Mesodermal cell (in vitro differentiated cells): Measurements from ENCODE around the gene CCND3. TPM values are rescaled to one million over a fixed set of nuclear protein-coding genes. Genes with fewer than 3 reads are reported as not detected.

Source experiments
- H3K27ac ChIP-seq: 2 replicates; pipeline ENCODE4 v1.7.0; 2013; ENCODE audit warnings: mild to moderate bottlenecking, low read depth, low read length, moderate library complexity; ENCODE audit not compliant: severe bottlenecking
- H3K36me3 ChIP-seq: 2 replicates; pipeline ENCODE4 v1.7.1; 2013; ENCODE audit warnings: mild to moderate bottlenecking, low read length, moderate library complexity; ENCODE audit not compliant: control insufficient read depth, insufficient read depth
- H3K4me1 ChIP-seq: one replicate; pipeline ENCODE4 v1.7.1; 2013; ENCODE audit warnings: mild to moderate bottlenecking, low read length; ENCODE audit not compliant: insufficient read depth, control insufficient read depth, poor library complexity, severe bottlenecking
- H3K4me3 ChIP-seq: 2 replicates; pipeline ENCODE4 v1.7.0; 2013; ENCODE audit warnings: low read length, control low read depth, mild to moderate bottlenecking; ENCODE audit not compliant: insufficient read depth, poor library complexity, severe bottlenecking; ENCODE audit errors: extremely low read depth
- H3K9me3 ChIP-seq: 2 replicates; pipeline ENCODE4 v1.7.1; 2013; ENCODE audit warnings: mild to moderate bottlenecking, low read length, moderate library complexity; ENCODE audit not compliant: control insufficient read depth
- WGBS, 2 experiments: methylation state at CpG; one replicate each; pipeline ENCODE4 v1.1.5; 2013; ENCODE audit warnings: missing lambda C conversion rate in 2 of 2; ENCODE audit not compliant: insufficient coverage in 2 of 2; 5-methylcytosine and 5-hydroxymethylcytosine counted together
- polyA plus RNA-seq, 2 experiments: library from polyadenylated mRNA; stranded (reverse); fragments of 50-300 nt; gene quantifications; one replicate each; pipeline ENCODE4 v1.2.3, GENCODE V29; 2013

CCND3 gene
- polyA plus RNA-seq (2013, experiment 1 of 2): 43.3 TPM
- polyA plus RNA-seq (2013, experiment 2 of 2): 36.5 TPM

GRCh38 chr6:41941280-41942066 lies at the start of gene CCND3:
CCND3 (minus strand) TSS chr6:41941808; CDS start chr6:41941649, 159 bp downstream.
- WGBS, 2 experiments: 0 to 1% methylated on average over 65 to 79 of the region's 87 CpGs
- H3K9me3 ChIP-seq: no peaks in the 10 kb centered on the region
- peaks cover 24% of the 10 kb centered on the region for H3K4me1 ChIP-seq
- peak within 1 kb of the TSS; percentile 76 for H3K4me3 ChIP-seq
- peaks cover 17% of the 10 kb centered on the region for H3K36me3 ChIP-seq
- peak within 1 kb of the TSS; percentile 64 for H3K27ac ChIP-seq

GRCh38 chr6:41986339-41986738 lies 44.7 kb upstream of the CCND3 start:
- Histone ChIP-seq H3K9me3 (no peaks in the 10 kb centered on the region), H3K4me3 (no peak overlapping the region), H3K27ac (no peak overlapping the region), H3K4me1 (no peaks in the 10 kb centered on the region), H3K36me3 (no peaks in the 10 kb centered on the region)
- no CpG with 5 or more reads among the region's 2 CpGs for WGBS, 2 experiments

GRCh38 chr6:41984623-41985022 lies 43.0 kb upstream of the CCND3 start:
- WGBS, 2 experiments: 80 to 94% methylated on average over 2 of the region's 4 CpGs
- H3K4me1 ChIP-seq: no peaks in the 10 kb centered on the region
- H3K36me3 ChIP-seq: no peaks in the 10 kb centered on the region
- H3K4me3 ChIP-seq: no peak overlapping the region
- H3K9me3 ChIP-seq: no peaks in the 10 kb centered on the region
- H3K27ac ChIP-seq: no peak overlapping the region

GRCh38 chr6:41976794-41977484 lies 35.3 kb upstream of the CCND3 start:
- Histone ChIP-seq H3K27ac (no peak overlapping the region), H3K4me3 (no peak overlapping the region), H3K36me3 (no peaks in the 10 kb centered on the region), H3K9me3 (no peaks in the 10 kb centered on the region), H3K4me1 (peaks cover 6% of the 10 kb centered on the region)
- WGBS, 2 experiments: 51 to 62% methylated on average over 5 to 6 of the region's 9 CpGs

- Histone ChIP-seq H3K36me3 (no peaks in the 10 kb centered on the region), H3K4me3 (no peak overlapping the region), H3K27ac (no peak overlapping the region), H3K9me3 (no peaks in the 10 kb centered on the region), H3K4me1 (peaks cover 6% of the 10 kb centered on the region)
- 100% methylated on average over 1 to 2 of the region's 4 CpGs for WGBS, 2 experiments
These were observed 33.7 kb upstream of the CCND3 start for GRCh38 chr6:41975276-41975675.

- Histone ChIP-seq H3K9me3 (no peaks in the 10 kb centered on the region), H3K4me1 (peaks cover 6% of the 10 kb centered on the region), H3K4me3 (no peak overlapping the region), H3K36me3 (no peaks in the 10 kb centered on the region), H3K27ac (no peak overlapping the region)
- 96 to 100% methylated on average over 3 to 4 of the region's 5 CpGs for WGBS, 2 experiments
These were observed 32.7 kb upstream of the CCND3 start for GRCh38 chr6:41974281-41974825.

- no peaks in the 10 kb centered on the region for H3K9me3 ChIP-seq
- peaks cover 6% of the 10 kb centered on the region for H3K4me1 ChIP-seq
- WGBS, 2 experiments: 78 to 94% methylated on average over 1 of the region's 2 CpGs
- no peak overlapping the region for H3K27ac ChIP-seq
- no peaks in the 10 kb centered on the region for H3K36me3 ChIP-seq
- no peak overlapping the region for H3K4me3 ChIP-seq
These were observed 31.2 kb upstream of the CCND3 start for GRCh38 chr6:41972826-41973225.

GRCh38 chr6:41970436-41970846 lies 28.8 kb upstream of the CCND3 start:
- WGBS, 2 experiments: no CpG with 5 or more reads among the region's 4 CpGs
- H3K9me3 ChIP-seq: no peaks in the 10 kb centered on the region

GRCh38 chr6:41967312-41968287 lies 26.0 kb upstream of the CCND3 start:
- no peaks in the 10 kb centered on the region for H3K9me3 ChIP-seq
- H3K4me1 ChIP-seq: peaks cover 17% of the 10 kb centered on the region
- no peaks in the 10 kb centered on the region for H3K36me3 ChIP-seq
- WGBS, 2 experiments: 70 to 87% methylated on average over 7 of the region's 7 CpGs
- no peak overlapping the region for H3K4me3 ChIP-seq
- H3K27ac ChIP-seq: peak overlapping the region; percentile 73

More at GRCh38 chr6:41970436-41970846, 28.8 kb upstream of the CCND3 start:
- H3K27ac ChIP-seq: no peak overlapping the region
- H3K36me3 ChIP-seq: no peaks in the 10 kb centered on the region
- H3K4me1 ChIP-seq: peaks cover 17% of the 10 kb centered on the region
- no peak overlapping the region for H3K4me3 ChIP-seq

GRCh38 chr6:41966961-41967311 lies 25.3 kb upstream of the CCND3 start:
- H3K4me3 ChIP-seq: no peak overlapping the region
- 20% methylated on average over 1 of the region's 4 CpGs; no CpG with 5 or more reads in 1 of the 2 experiments for WGBS, 2 experiments
- H3K4me1 ChIP-seq: peaks cover 17% of the 10 kb centered on the region
- peak overlapping the region; percentile 73 for H3K27ac ChIP-seq
- H3K9me3 ChIP-seq: no peaks in the 10 kb centered on the region
- no peaks in the 10 kb centered on the region for H3K36me3 ChIP-seq
